K562 (cell line): ENCODE data around the gene CKLF. TPM values are rescaled to one million over a fixed set of nuclear protein-coding genes. Genes with fewer than 3 reads are reported as not detected.

Experiments used
- ATAC-seq: fragments of 200-7000 bp; cut with Tn5 transposase; 3 replicates; pipeline ENCODE4 v1.9.1; 2020; ENCODE audit warnings: moderate library complexity
- BruUV-seq: library from RNA; stranded (reverse); fragments of 400-500 nt; replicated peaks from 2 replicates; lab custom pipeline; 2021; lab: Mats Ljungman, UMichigan
- CTCF ChIA-PET: fragments of 300-600 bp; formaldehyde crosslinking; extraction: SDS; loops from one replicate; lab custom pipeline; 2021; ENCODE audit warnings: low intra/inter-chr PET ratio; lab: Yijun Ruan, JAX
- POLR2A ChIA-PET: fragments of 300-600, 350-650 bp; sonication (Branson Sonifier 250); formaldehyde crosslinking; extraction: SDS; loops from one replicate; lab custom pipeline; 2021; ENCODE audit warnings: antibody characterized with exemption, inconsistent platforms; lab: Yijun Ruan, JAX
- DNase-seq, 4 experiments: peaks; one replicate each; pipeline versions ENCODE4 v3.0.0 to v3.0.0-alpha.2; 2011 to 2018; ENCODE audit warnings: low spot score in 3 of 4, mixed read lengths in 3 of 4; ENCODE audit errors: extremely low read depth in 1 of 4
- FAIRE-seq: peaks from 2 replicates; lab custom pipeline; 2011; peaks lifted over from hg19 to GRCh38; lab: Jason Lieb, UNC
- H2AFZ ChIP-seq: 2 replicates; pipeline ENCODE4 v1.6.0; 2011; ENCODE audit warnings: low read depth, low read length, control low read depth, inconsistent platforms
- H3K27ac ChIP-seq: fragments of 200-600 bp; 3 replicates; pipeline ENCODE4 v1.8.0; 2011; ENCODE audit warnings: low read depth, mild to moderate bottlenecking, control low read depth, inconsistent platforms, low read length, moderate library complexity, mixed read lengths; ENCODE audit errors: extremely low read depth
- H3K27me3 ChIP-seq, 2 experiments: fragments of 300-600 bp in 1 of 2; 2 replicates in 1 of 2; 3 replicates in 1 of 2; pipeline versions ENCODE4 v1.6.0 to v1.8.0; 2011; ENCODE audit warnings: inconsistent platforms in 2 of 2, low read length in 2 of 2, mild to moderate bottlenecking in 1 of 2, mixed read lengths in 1 of 2, moderate library complexity in 1 of 2; ENCODE audit not compliant: control insufficient read depth in 2 of 2, insufficient read depth in 2 of 2
- H3K36me3 ChIP-seq: fragments of 300-600 bp; 3 replicates; pipeline ENCODE4 v1.8.0; 2011; ENCODE audit warnings: mild to moderate bottlenecking, low read length, inconsistent platforms; ENCODE audit not compliant: control insufficient read depth, insufficient read depth
- H3K4me1 ChIP-seq, 2 experiments: fragments of 200-600 bp in 1 of 2; replicated peaks in 1 of 2; 2 replicates in 1 of 2; 3 replicates in 1 of 2; pipeline versions ENCODE4 v1.5.1 to v1.8.0; 2011; ENCODE audit warnings: inconsistent platforms in 2 of 2, low read length in 2 of 2, mild to moderate bottlenecking in 1 of 2, mixed read lengths in 1 of 2, moderate library complexity in 1 of 2; ENCODE audit not compliant: control insufficient read depth in 2 of 2, insufficient read depth in 2 of 2
- H3K4me2 ChIP-seq: 2 replicates; pipeline ENCODE4 v1.6.1; 2011; ENCODE audit warnings: low read length, control low read depth, inconsistent platforms, mixed read lengths; ENCODE audit not compliant: insufficient read depth
- H3K4me3 ChIP-seq: fragments of 200-600 bp; sonication (generic), shearing (Covaris generic); 2 replicates; pipeline ENCODE4 v1.5.1; 2016; ENCODE audit warnings: control low read depth, inconsistent platforms
- H3K79me2 ChIP-seq: fragments of 200-600 bp; 3 replicates; pipeline ENCODE4 v1.8.0; 2011; ENCODE audit warnings: low read length, inconsistent platforms; ENCODE audit not compliant: control insufficient read depth, insufficient read depth
- H3K9ac ChIP-seq, 2 experiments: 2 replicates each; pipeline versions ENCODE4 v1.6.0 to v1.6.1; 2011; ENCODE audit warnings: low read depth in 2 of 2, low read length in 2 of 2, control low read depth in 1 of 2, inconsistent platforms in 1 of 2, mild to moderate bottlenecking in 1 of 2, mixed read lengths in 1 of 2; ENCODE audit not compliant: insufficient read depth in 1 of 2
- H3K9me1 ChIP-seq: one replicate; pipeline ENCODE4 v1.6.0; 2011; ENCODE audit warnings: inconsistent platforms, mild to moderate bottlenecking, low read length, moderate library complexity; ENCODE audit not compliant: control insufficient read depth, insufficient read depth
- H3K9me3 ChIP-seq: replicated peaks from 2 replicates; pipeline ENCODE4 v1.5.1; 2011; ENCODE audit warnings: low read depth, low read length, inconsistent platforms; ENCODE audit not compliant: control insufficient read depth, insufficient read depth
- H4K20me1 ChIP-seq: replicated peaks from 2 replicates; pipeline ENCODE4 v1.6.1; 2011; ENCODE audit warnings: low read length, inconsistent platforms, mixed read lengths; ENCODE audit not compliant: control insufficient read depth, insufficient read depth
- BDP1 ChIP-seq: IDR thresholded peaks from 3 replicates; pipeline ENCODE4 v1.6.1; 2011; ENCODE audit not compliant: insufficient read length, insufficient read depth
- CCAR2 ChIP-seq: fragments of 200-400 bp; formaldehyde crosslinking; IDR thresholded peaks from 2 replicates; pipeline ENCODE4 v1.6.1; 2017; ENCODE audit warnings: mild to moderate bottlenecking, low read depth, low read length
- HCFC1 ChIP-seq: IDR thresholded peaks from 2 replicates; pipeline ENCODE4 v1.6.1; 2012; ENCODE audit warnings: low read depth, low read length, improper control_type of control experiment
- NONO ChIP-seq, 2 experiments: fragments of 200-400 bp in 1 of 2; fragments of 450-650 bp in 1 of 2; formaldehyde crosslinking in 1 of 2; IDR thresholded peaks; 2 replicates each; pipeline ENCODE4 v1.6.1; 2017; ENCODE audit warnings: low read depth in 2 of 2, mild to moderate bottlenecking in 2 of 2, moderate library complexity in 2 of 2, low read length in 1 of 2
- SPI1 ChIP-seq: IDR thresholded peaks from 2 replicates; pipeline ENCODE4 v1.6.1; 2011; ENCODE audit warnings: low read depth, low read length, control low read depth, borderline replicate concordance
- ZC3H4 ChIP-seq: sonication (generic); formaldehyde crosslinking; IDR thresholded peaks from 2 replicates; pipeline ENCODE4 v1.9.0; 2021; ENCODE audit warnings: missing genetic modification reagents, borderline replicate concordance
- ZNF584 ChIP-seq: fragments of 200-800 bp; sonication (Bioruptor generic); IDR thresholded peaks from 2 replicates; pipeline ENCODE4 v1.6.1; 2016; ENCODE audit warnings: low read depth, mild to moderate bottlenecking, missing genetic modification characterization, missing compliant biosample characterization
- ZZZ3 ChIP-seq: fragments of 450-650 bp; IDR thresholded peaks from 2 replicates; pipeline ENCODE4 v1.6.1; 2016; ENCODE audit warnings: antibody characterized with exemption, mild to moderate bottlenecking, moderate library complexity
- WGBS: fragments of 100-300 bp; shearing (Covaris generic); methylation state at CpG from one replicate; pipeline ENCODE4 v1.1.6; 2016; ENCODE audit warnings: low coverage, mixed read lengths; ENCODE audit not compliant: insufficient coverage; ENCODE audit errors: missing lambda C conversion rate; 5-methylcytosine and 5-hydroxymethylcytosine counted together
- in situ Hi-C: fragments of 300-500 bp; cut with MboI; formaldehyde crosslinking; loops from 4 replicates; pipeline ENCODE4 v1.15.0; 2018; ENCODE audit warnings: inconsistent platforms, mixed read lengths
- intact Hi-C: fragments of 100-400 bp; cut with micrococcal nuclease; formaldehyde crosslinking; loops from 2 replicates; pipeline ENCODE4 v1.14.2; 2022
- polyA plus RNA-seq, 8 experiments: library from polyadenylated mRNA; depleted of rRNA in 4 of 8; stranded (reverse) in 5 of 8; unstranded in 3 of 8; fragments of >200 nt; fragmentation: Nextera tagmentation in 2 of 8; fragmentation: Illumina TruSeq in 1 of 8; extraction: Ambion mirVana in 2 of 8; extraction: Trizol in 1 of 8; gene quantifications; 2 replicates each; pipeline versions ENCODE4 v1.2.1 to v1.2.3, GENCODE V29; 2011 to 2014; ENCODE audit warnings: inconsistent platforms in 1 of 8, missing spikeins in 1 of 8
- total RNA-seq, 7 experiments: library from RNA; depleted of rRNA in 6 of 7; stranded (reverse); fragments of >200 nt in 6 of 7; fragmentation: Illumina TruSeq in 2 of 7; extraction: Trizol in 2 of 7; gene quantifications; 2 replicates each; pipeline versions ENCODE4 v1.2.1 to v1.2.3, GENCODE V29; 2011 to 2021; ENCODE audit warnings: low replicate concordance in 1 of 7

The CKLF gene
- total and polyA plus RNA-seq, 9 of the 15 experiments (the other 6 are each of a cell fraction or from before 2014, with no cell fraction given), result 84.8 to 322 (median 118) TPM

GRCh38 chr16:66520406-66521170 is 31.8 kb upstream of the CKLF start:
- in situ Hi-C loops, result no loop called here
- Histone ChIP-seq H2AFZ (no peak overlapping the region), H3K4me3 (no peak overlapping the region), H3K4me2 (no peak overlapping the region), H3K79me2 (no peaks in the 10 kb centered on the region), H4K20me1 (no peaks in the 10 kb centered on the region)
- intact Hi-C loops, result no loop called here
- TF ChIP-seq SPI1 (peak; percentile 11; the same call in 1 of the 2 replicates), CCAR2 (no peak)
- TF ChIP-seq, all 486 proteins: peak for 1
- H3K9me1 ChIP-seq, result no peaks in the 10 kb centered on the region
- H3K4me1 ChIP-seq, result peaks cover 36 to 53% of the 10 kb centered on the region in 2 experiments
- ChIA-PET CTCF (no interaction called here), POLR2A (interaction anchor here (0.6 to 2.2 kb wide), 5 partner anchors 9 to 116 kb away, joined by 3 to 7 read pairs (median 4); no protein-coding TSS in a partner anchor)
- no peaks in the 10 kb centered on the region for H3K36me3 ChIP-seq
- no peak for ATAC-seq
- 71% methylated on average over 14 of the region's 14 CpGs for WGBS
- no TSS peak for BruUV-seq
- no peak for FAIRE-seq
- no peaks in the 10 kb centered on the region for H3K9me3 ChIP-seq
- DNase-seq, result no peak
- no peaks in the 10 kb centered on the region for H3K27me3 ChIP-seq
- no peak overlapping the region; a peak in 1 of 4 replicates for H3K9ac ChIP-seq
- H3K27ac ChIP-seq, result no peak overlapping the region

GRCh38 chr16:66521252-66521713 is 31.1 kb upstream of the CKLF start:
- ATAC-seq (no peak), FAIRE-seq (no peak), DNase-seq (no peak)
- Histone ChIP-seq H3K27ac (no peak overlapping the region), H3K9me1 (no peaks in the 10 kb centered on the region), H3K4me1 (peaks cover 34 to 55% of the 10 kb centered on the region in 2 experiments), H3K27me3 (no peaks in the 10 kb centered on the region), H4K20me1 (no peaks in the 10 kb centered on the region), H3K36me3 (no peaks in the 10 kb centered on the region), H3K79me2 (no peaks in the 10 kb centered on the region), H3K4me2 (no peak overlapping the region), H3K9ac (no peak overlapping the region; a peak in 2 of 4 replicates), H2AFZ (no peak overlapping the region), H3K9me3 (no peaks in the 10 kb centered on the region), H3K4me3 (no peak overlapping the region)
- POLR2A ChIA-PET, result interaction anchor here (0.6 to 2.2 kb wide), 6 partner anchors 8 to 116 kb away, joined by 3 to 7 read pairs (median 4); no protein-coding TSS in a partner anchor
- no peak for TF ChIP-seq NONO (IDR thresholded peaks at IDR 0.05; ENCODE audit: low read depth in 2 of 2, low read length in 1 of 2)
- no peak for TF ChIP-seq HCFC1
- TF ChIP-seq BDP1, result no peak
- no peak for TF ChIP-seq ZZZ3
- peak; percentile 45; the same call in 1 of the 2 replicates for TF ChIP-seq ZNF584 (CRISPR knock-in tag)
- no peak for TF ChIP-seq ZC3H4
- BruUV-seq, result no TSS peak
- WGBS, result 88% methylated on average over 5 of the region's 5 CpGs
- intact Hi-C loops (no loop called here), in situ Hi-C loops (no loop called here)
- CTCF ChIA-PET, result no interaction called here
